Measurements from ENCODE around the gene GNAI3. TPM values are rescaled to one million over a fixed set of nuclear protein-coding genes. Genes with fewer than 3 reads are reported as not detected.

Gene GNAI3
- total and polyA plus RNA-seq, 2 of the 13 experiments (the other 11 are each of a cell fraction or from before 2014, with no cell fraction given), result 4.3 to 9.0 TPM

DNA sequence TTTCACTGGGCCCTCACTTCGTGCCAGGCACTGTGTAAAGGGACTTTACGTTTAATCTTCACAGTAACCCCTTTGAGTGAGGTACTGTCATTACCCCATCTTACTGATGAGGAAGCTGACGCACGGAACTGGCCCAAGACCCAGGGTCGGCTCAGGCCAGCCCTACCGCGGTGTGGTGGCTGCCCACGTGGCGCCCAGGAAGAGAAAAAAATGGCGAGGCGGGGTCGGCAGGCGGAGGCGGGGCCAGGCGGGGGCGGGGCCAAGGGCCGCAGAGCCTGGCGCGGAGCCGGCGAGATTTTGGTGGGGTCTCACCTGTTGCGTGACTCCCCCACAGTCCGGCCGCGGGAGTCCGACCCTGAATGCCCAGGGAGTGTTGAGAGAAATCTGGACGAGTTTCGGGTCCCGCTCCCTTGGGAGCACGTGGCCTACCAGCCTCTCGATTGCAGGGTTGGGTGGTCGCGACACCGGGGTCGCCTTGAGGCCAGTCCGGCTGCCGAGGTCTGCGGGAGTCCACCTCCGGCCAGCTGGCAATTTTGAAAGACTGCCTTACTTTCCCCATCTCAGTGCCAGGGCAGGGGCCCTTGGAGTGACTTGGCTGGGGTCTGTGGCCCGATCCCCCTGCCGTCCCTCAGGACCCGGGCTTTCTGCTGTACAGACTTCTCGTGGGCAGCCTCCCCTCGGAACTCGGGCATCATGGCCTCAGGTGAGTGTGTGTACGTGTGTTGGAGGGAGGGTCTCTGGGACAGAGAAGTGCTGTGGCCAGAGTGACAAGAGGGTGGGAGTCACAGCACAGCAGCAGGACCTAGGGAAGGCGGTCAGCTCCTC, 71.4 kb downstream of the GNAI3 start, which contains the start of the genes AMPD2 and GNAT2 (continued):
- TF ChIP-seq, protein P1, sequence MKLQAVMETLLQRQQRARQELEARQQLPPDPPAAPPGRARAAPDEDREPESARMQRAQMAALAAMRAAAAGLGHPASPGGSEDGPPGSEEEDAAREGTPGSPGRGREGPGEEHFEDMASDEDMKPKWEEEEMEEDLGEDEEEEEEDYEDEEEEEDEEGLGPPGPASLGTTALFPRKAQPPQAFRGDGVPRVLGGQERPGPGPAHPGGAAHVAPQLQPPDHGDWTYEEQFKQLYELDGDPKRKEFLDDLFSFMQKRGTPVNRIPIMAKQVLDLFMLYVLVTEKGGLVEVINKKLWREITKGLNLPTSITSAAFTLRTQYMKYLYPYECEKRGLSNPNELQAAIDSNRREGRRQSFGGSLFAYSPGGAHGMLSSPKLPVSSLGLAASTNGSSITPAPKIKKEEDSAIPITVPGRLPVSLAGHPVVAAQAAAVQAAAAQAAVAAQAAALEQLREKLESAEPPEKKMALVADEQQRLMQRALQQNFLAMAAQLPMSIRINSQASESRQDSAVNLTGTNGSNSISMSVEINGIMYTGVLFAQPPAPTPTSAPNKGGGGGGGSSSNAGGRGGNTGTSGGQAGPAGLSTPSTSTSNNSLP (IDR thresholded peaks at IDR 0.05; ENCODE audit: low read depth, low read length), result no peak
- TF ChIP-seq DR1 (CRISPR knock-in tag; IDR thresholded peaks at IDR 0.05) (no peak; the same call in 1 of the 2 replicates), ZNF44 (CRISPR knock-in tag; IDR thresholded peaks at IDR 0.05) (no peak), ZNF788 (CRISPR knock-in tag; IDR thresholded peaks at IDR 0.05; ENCODE audit: borderline replicate concordance) (no peak; the same call in 1 of the 2 replicates), FOXK1 (CRISPR knock-in tag; IDR thresholded peaks at IDR 0.05; ENCODE audit: borderline replicate concordance, low read depth) (no peak), ZNF260 (CRISPR knock-in tag; IDR thresholded peaks at IDR 0.05; ENCODE audit: borderline replicate concordance, low read depth) (no peak), ZNF292 (CRISPR knock-in tag; IDR thresholded peaks at IDR 0.05; ENCODE audit: borderline replicate concordance, low read depth) (no peak), TGIF2 (CRISPR knock-in tag; IDR thresholded peaks at IDR 0.05) (peak; percentile 71), DNMT3B (CRISPR knock-in tag; conservative IDR thresholded peaks at IDR 0.05) (no peak), ZNF747 (CRISPR knock-in tag; IDR thresholded peaks at IDR 0.05; ENCODE audit: borderline replicate concordance) (0 out of 2 replicates have a peak, but pooled peaks have one; percentile 14), ZNF331 (CRISPR knock-in tag; IDR thresholded peaks at IDR 0.05) (0 out of 2 replicates have a peak, but pooled peaks have one; percentile 17)
- TF ChIP-seq, protein P2, sequence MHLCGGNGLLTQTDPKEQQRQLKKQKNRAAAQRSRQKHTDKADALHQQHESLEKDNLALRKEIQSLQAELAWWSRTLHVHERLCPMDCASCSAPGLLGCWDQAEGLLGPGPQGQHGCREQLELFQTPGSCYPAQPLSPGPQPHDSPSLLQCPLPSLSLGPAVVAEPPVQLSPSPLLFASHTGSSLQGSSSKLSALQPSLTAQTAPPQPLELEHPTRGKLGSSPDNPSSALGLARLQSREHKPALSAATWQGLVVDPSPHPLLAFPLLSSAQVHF (CRISPR knock-in tag; IDR thresholded peaks at IDR 0.05), result no peak
- TF ChIP-seq, protein P3, sequence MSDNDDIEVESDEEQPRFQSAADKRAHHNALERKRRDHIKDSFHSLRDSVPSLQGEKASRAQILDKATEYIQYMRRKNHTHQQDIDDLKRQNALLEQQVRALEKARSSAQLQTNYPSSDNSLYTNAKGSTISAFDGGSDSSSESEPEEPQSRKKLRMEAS (IDR thresholded peaks at IDR 0.05), result peak; percentile 98
- TF ChIP-seq, protein P4, sequence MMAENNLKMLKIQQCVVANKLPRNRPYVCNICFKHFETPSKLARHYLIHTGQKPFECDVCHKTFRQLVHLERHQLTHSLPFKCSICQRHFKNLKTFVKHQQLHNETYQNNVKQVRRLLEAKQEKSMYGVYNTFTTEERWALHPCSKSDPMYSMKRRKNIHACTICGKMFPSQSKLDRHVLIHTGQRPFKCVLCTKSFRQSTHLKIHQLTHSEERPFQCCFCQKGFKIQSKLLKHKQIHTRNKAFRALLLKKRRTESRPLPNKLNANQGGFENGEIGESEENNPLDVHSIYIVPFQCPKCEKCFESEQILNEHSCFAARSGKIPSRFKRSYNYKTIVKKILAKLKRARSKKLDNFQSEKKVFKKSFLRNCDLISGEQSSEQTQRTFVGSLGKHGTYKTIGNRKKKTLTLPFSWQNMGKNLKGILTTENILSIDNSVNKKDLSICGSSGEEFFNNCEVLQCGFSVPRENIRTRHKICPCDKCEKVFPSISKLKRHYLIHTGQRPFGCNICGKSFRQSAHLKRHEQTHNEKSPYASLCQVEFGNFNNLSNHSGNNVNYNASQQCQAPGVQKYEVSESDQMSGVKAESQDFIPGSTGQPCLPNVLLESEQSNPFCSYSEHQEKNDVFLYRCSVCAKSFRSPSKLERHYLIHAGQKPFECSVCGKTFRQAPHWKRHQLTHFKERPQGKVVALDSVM (CRISPR knock-in tag; IDR thresholded peaks at IDR 0.05), result no peak
- TF ChIP-seq, protein P5, sequence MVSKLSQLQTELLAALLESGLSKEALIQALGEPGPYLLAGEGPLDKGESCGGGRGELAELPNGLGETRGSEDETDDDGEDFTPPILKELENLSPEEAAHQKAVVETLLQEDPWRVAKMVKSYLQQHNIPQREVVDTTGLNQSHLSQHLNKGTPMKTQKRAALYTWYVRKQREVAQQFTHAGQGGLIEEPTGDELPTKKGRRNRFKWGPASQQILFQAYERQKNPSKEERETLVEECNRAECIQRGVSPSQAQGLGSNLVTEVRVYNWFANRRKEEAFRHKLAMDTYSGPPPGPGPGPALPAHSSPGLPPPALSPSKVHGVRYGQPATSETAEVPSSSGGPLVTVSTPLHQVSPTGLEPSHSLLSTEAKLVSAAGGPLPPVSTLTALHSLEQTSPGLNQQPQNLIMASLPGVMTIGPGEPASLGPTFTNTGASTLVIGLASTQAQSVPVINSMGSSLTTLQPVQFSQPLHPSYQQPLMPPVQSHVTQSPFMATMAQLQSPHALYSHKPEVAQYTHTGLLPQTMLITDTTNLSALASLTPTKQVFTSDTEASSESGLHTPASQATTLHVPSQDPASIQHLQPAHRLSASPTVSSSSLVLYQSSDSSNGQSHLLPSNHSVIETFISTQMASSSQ (IDR thresholded peaks at IDR 0.05; ENCODE audit: low read depth), result no peak
- TF ChIP-seq, protein P5 (CRISPR knock-in tag; IDR thresholded peaks at IDR 0.05; ENCODE audit: borderline replicate concordance), result no peak; the same call in 1 of the 2 replicates
- TF ChIP-seq, protein P6, sequence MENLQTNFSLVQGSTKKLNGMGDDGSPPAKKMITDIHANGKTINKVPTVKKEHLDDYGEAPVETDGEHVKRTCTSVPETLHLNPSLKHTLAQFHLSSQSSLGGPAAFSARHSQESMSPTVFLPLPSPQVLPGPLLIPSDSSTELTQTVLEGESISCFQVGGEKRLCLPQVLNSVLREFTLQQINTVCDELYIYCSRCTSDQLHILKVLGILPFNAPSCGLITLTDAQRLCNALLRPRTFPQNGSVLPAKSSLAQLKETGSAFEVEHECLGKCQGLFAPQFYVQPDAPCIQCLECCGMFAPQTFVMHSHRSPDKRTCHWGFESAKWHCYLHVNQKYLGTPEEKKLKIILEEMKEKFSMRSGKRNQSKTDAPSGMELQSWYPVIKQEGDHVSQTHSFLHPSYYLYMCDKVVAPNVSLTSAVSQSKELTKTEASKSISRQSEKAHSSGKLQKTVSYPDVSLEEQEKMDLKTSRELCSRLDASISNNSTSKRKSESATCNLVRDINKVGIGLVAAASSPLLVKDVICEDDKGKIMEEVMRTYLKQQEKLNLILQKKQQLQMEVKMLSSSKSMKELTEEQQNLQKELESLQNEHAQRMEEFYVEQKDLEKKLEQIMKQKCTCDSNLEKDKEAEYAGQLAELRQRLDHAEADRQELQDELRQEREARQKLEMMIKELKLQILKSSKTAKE (CRISPR knock-in tag; IDR thresholded peaks at IDR 0.05; ENCODE audit: borderline replicate concordance), result peak; percentile 45
